Activated naive CD8-positive, alpha-beta T cell treated with anti-CD3 and anti-CD28 coated beads, Interleukin-2, amount 50 U/mL, for 16 hours (primary cell): Measurements from ENCODE around the gene SYT17.

Experiments used
- DNase-seq: peaks from one replicate; pipeline ENCODE4 v3.0.0-alpha.2; 2020; ENCODE audit warnings: low read depth, low spot score

Gene SYT17

GRCh38 chr16:19138601-19139000, 29.4 kb upstream of the SYT17 start:
- no peak for DNase-seq

- no peak for DNase-seq
Measured at GRCh38 chr16:19139436-19140091, 28.5 kb upstream of the SYT17 start.

- no peak for DNase-seq
Measured at GRCh38 chr16:19140396-19140795, 27.6 kb upstream of the SYT17 start.

GRCh38 chr16:19142939-19143598, 25.0 kb upstream of the SYT17 start:
- no peak for DNase-seq

- DNase-seq, result no peak
Measured at GRCh38 chr16:19143599-19143956, 24.5 kb upstream of the SYT17 start.

- no peak for DNase-seq
Measured at GRCh38 chr16:19145010-19145409, 23.0 kb upstream of the SYT17 start.

GRCh38 chr16:19147126-19147525, 20.9 kb upstream of the SYT17 start:
- no peak for DNase-seq

GRCh38 chr16:19147627-19148026, 20.4 kb upstream of the SYT17 start:
- DNase-seq, result no peak

GRCh38 chr16:19148189-19148588, 19.9 kb upstream of the SYT17 start:
- DNase-seq, result no peak

- DNase-seq, result no peak
Measured at GRCh38 chr16:19151310-19151709, 16.7 kb upstream of the SYT17 start.

- DNase-seq, result no peak
Measured at GRCh38 chr16:19152042-19152441, 16.0 kb upstream of the SYT17 start.

- DNase-seq, result no peak
Measured at GRCh38 chr16:19153876-19154275, 14.2 kb upstream of the SYT17 start.

- no peak for DNase-seq
Measured at GRCh38 chr16:19162085-19162484, 6.0 kb upstream of the SYT17 start.

GRCh38 chr16:19163215-19163614, 4.8 kb upstream of the SYT17 start:
- DNase-seq, result no peak

- no peak for DNase-seq
Measured at GRCh38 chr16:19164285-19164684, 3.8 kb upstream of the SYT17 start.

GRCh38 chr16:19165101-19165500, 2.9 kb upstream of the SYT17 start:
- no peak for DNase-seq

- DNase-seq, result no peak
Measured at GRCh38 chr16:19166500-19166899, 1.5 kb upstream of the SYT17 start.

GRCh38 chr16:19168371-19169081, 486 bp downstream of the SYT17 start:
- DNase-seq, result no peak

- DNase-seq, result no peak
Measured at GRCh38 chr16:19169082-19169639, 1.1 kb downstream of the SYT17 start.

- no peak for DNase-seq
Measured at GRCh38 chr16:19170043-19170655, 2.1 kb downstream of the SYT17 start.

- DNase-seq, result no peak
Measured at GRCh38 chr16:19172098-19172780, 4.2 kb downstream of the SYT17 start.

GRCh38 chr16:19173059-19173458, 5.0 kb downstream of the SYT17 start:
- no peak for DNase-seq
